ENCODE data around the gene TOR1AIP2. TPM values are rescaled to one million over a fixed set of nuclear protein-coding genes. Genes with fewer than 3 reads are reported as not detected.

The TOR1AIP2 gene
- total and polyA plus RNA-seq, 10 donors = 4.6 to 77.4 (median 58.1) TPM

DNA sequence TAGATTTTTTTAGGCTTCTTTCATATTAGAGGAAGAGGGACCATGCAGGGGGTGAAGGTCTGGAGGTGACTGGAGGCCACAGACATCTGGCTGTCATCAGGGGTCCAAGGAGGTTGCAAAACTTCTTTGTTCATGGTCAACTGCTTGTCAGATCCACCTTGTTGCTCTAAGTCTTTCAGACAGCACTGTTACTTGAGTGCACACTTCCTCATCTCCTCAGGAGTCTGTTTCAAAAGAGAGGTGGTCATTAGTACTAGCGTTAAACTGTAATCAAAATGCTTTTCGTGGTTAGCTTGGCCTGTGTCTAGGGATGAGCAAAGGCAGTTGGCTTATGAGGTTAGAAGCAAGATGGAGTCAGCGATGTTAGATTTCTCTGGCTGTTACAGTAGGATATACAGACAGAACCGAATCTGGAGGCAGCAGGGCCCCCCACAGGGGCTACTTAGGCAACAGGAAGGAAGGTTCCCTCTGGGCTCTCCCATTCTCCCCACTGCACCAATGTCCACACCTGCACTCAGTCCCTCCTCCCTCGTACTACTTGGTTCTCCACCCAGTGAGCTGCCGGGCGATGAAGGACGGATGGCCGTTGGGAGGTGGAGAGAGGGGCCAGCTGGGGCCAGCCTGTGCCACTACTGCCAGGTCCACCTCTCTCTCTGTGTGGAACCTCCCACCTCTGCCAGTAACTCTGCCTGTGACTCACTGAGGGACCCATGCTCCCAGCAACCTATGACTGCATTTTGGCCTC is 57.2 kb downstream of the TOR1AIP2 start:
- TF ChIP-seq POLR2AphosphoS5 (IDR thresholded peaks at IDR 0.05) (no peak), POLR2A (IDR thresholded peaks at IDR 0.05) (no peak)
- TF ChIP-seq, protein P1, sequence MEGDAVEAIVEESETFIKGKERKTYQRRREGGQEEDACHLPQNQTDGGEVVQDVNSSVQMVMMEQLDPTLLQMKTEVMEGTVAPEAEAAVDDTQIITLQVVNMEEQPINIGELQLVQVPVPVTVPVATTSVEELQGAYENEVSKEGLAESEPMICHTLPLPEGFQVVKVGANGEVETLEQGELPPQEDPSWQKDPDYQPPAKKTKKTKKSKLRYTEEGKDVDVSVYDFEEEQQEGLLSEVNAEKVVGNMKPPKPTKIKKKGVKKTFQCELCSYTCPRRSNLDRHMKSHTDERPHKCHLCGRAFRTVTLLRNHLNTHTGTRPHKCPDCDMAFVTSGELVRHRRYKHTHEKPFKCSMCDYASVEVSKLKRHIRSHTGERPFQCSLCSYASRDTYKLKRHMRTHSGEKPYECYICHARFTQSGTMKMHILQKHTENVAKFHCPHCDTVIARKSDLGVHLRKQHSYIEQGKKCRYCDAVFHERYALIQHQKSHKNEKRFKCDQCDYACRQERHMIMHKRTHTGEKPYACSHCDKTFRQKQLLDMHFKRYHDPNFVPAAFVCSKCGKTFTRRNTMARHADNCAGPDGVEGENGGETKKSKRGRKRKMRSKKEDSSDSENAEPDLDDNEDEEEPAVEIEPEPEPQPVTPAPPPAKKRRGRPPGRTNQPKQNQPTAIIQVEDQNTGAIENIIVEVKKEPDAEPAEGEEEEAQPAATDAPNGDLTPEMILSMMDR (IDR thresholded peaks at IDR 0.05 in 8 of 11, conservative IDR thresholded peaks at IDR 0.05 in 3 of 11) = no peak
- Histone ChIP-seq H3K27ac (no peak overlapping the region), H3K4me3 (no peak overlapping the region), H3K9me3 (no peaks in the 10 kb centered on the region), H3K36me3 (no peaks in the 10 kb centered on the region), H3K27me3 (replicated peaks in 1 of 7) (no peaks in the 10 kb centered on the region), H3K4me1 (peaks cover 0 to 26% (median 12%) of the 10 kb centered on the region in 6 donors)
- peak; percentile 68 for DNase-seq
- WGBS, 5 donors = 55 to 81% (median 71%) methylated on average over 9 of the region's 9 CpGs
- intact Hi-C loops (cut with DNase I; ENCODE audit: low total_unique reads) = no loop called here

DNA sequence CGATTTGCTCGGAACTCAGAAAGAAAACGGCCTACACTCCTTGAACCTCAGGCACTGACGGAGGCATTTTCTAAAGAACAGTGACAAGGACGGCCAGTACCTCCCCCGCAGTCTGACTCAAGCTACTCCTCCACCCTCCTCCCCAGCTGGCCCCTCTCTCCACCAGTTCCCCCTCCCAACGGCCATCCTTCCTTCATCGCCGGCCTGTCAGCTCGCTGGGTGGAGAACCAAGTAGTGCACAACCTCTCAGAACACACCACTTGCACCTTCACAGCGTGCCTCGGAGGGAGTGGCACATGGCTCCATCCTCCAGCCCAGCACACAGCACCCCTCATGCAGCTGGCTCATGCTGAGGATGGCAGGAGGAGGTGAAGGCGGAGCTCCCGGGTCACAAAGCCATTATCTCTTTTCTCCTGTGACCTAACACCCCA is 58.8 kb downstream of the TOR1AIP2 start:
- Histone ChIP-seq H3K9me3 (no peaks in the 10 kb centered on the region), H3K36me3 (no peaks in the 10 kb centered on the region), H3K27ac (peak overlapping the region in 3 of 8 donors; percentile 31 to 42 (median 35)), H3K27me3 (replicated peaks in 1 of 7) (no peaks in the 10 kb centered on the region), H3K4me3 (no peak overlapping the region), H3K4me1 (peaks cover 4 to 28% (median 19%) of the 10 kb centered on the region in 6 donors)
- peak; percentile 66 for DNase-seq
- WGBS, 5 donors = 62 to 82% (median 72%) methylated on average over 12 to 14 of the region's 14 CpGs
- intact Hi-C loops (cut with DNase I; ENCODE audit: low total_unique reads) = no loop called here
- TF ChIP-seq, protein P1 (IDR thresholded peaks at IDR 0.05 in 8 of 11, conservative IDR thresholded peaks at IDR 0.05 in 3 of 11) = no peak
- TF ChIP-seq POLR2AphosphoS5 (IDR thresholded peaks at IDR 0.05) (peak in 1 of 3 donors; percentile 28), POLR2A (IDR thresholded peaks at IDR 0.05) (no peak)

DNA sequence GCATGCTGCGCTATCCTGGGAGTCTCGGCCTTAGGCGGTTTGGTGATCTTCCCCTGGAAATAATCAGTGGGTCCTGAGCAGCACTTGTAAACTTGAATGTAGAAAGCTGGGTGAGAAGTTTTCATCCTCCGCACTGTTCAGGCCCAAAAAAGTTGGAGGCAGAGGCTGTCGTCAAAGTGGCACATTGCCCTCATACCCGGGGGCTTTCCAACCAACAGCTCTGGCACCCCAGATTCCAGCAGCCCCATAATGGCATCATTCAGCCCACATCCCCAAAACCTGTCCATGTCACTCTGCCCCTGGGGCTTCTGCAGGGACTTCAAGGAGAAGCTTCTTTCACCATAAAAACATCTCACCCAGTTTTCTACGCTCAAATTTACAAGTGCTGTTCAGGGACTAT is 59.3 kb downstream of the TOR1AIP2 start:
- Histone ChIP-seq H3K36me3 (no peaks in the 10 kb centered on the region), H3K4me3 (no peak overlapping the region), H3K27me3 (replicated peaks in 1 of 7) (no peaks in the 10 kb centered on the region), H3K9me3 (no peaks in the 10 kb centered on the region), H3K27ac (peak overlapping the region in 4 of 8 donors; percentile 19 to 42 (median 33)), H3K4me1 (peaks cover 4 to 26% (median 19%) of the 10 kb centered on the region in 6 donors)
- TF ChIP-seq POLR2AphosphoS5 (IDR thresholded peaks at IDR 0.05) = no peak
- TF ChIP-seq, protein P1 (IDR thresholded peaks at IDR 0.05 in 8 of 11, conservative IDR thresholded peaks at IDR 0.05 in 3 of 11) = no peak
- no peak for TF ChIP-seq POLR2A (IDR thresholded peaks at IDR 0.05)
- DNase-seq = no peak
- intact Hi-C loops (cut with DNase I; ENCODE audit: low total_unique reads) = no loop called here
- WGBS, 5 donors = 89 to 96% (median 93%) methylated on average over 6 to 7 of the region's 7 CpGs

DNA sequence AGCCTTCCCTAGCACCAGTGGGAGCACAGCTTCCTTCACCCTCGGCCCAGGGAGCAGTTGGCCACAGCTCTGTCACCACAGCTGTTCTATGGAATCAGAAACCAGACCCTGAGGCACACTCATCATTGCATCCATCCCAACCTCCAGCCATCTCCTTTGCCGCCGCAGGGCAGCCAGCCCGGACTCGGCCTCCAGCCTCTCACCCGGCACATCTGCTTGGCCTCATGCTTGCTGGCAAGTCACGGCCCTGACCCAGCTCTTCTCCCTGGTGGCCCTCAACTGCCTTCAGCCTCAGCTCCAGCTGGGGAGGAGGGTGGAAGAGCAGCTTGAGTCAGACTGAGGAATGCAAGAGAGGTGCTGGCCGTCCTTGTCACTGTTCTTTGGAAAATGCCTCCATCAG is 59.8 kb downstream of the TOR1AIP2 start:
- DNase-seq = peak; percentile 72
- H3K9me3 ChIP-seq = no peaks in the 10 kb centered on the region
- no peak overlapping the region for H3K4me3 ChIP-seq
- no peaks in the 10 kb centered on the region for H3K27me3 ChIP-seq (replicated peaks in 1 of 7)
- 79 to 93% (median 84%) methylated on average over 6 to 8 of the region's 8 CpGs for WGBS, 5 donors
- TF ChIP-seq POLR2AphosphoS5 (IDR thresholded peaks at IDR 0.05) (peak; percentile 31 to 60 (median 55)), POLR2A (IDR thresholded peaks at IDR 0.05) (no peak)
- intact Hi-C loops (cut with DNase I; ENCODE audit: low total_unique reads) = no loop called here
- peak overlapping the region in 4 of 8 donors; percentile 19 to 42 (median 33) for H3K27ac ChIP-seq
- no peaks in the 10 kb centered on the region for H3K36me3 ChIP-seq
- peaks cover 4 to 26% (median 19%) of the 10 kb centered on the region in 6 donors for H3K4me1 ChIP-seq

All from spleen (tissue), 11 donors.